Activated CD4-positive, alpha-beta T cell treated with anti-CD3 and anti-CD28 coated beads for 48 hours (primary cell): ENCODE data around the gene NOL6.

Experiments used
- DNase-seq: peaks from one replicate; pipeline ENCODE4 v3.0.0-alpha.2; 2020

The NOL6 gene

DNA sequence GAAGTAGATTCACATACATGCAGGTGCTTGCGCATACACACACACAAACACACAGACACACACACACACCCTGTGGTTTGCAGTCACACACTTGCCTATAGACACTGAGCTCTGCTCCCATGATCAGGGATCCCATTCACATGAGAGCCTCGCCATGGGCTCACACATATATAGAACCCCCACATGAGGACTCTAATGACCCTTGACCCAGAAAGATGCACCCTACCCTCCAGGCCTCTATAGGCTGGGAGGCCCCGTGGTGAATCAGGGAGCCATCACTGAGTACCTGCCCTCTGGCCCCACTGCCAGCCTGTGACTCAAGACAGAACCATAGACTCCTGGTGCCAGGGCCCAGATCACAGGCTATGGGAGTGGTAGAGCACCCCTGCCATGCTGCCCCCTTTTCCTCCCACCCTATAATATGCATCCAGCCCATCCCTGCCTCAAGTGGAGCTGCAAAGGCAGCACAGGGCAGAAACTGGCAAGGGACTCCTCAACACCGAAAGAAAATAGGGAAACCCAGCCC is 23.0 kb downstream of the NOL6 start:
- peak; percentile 21 for DNase-seq

DNA sequence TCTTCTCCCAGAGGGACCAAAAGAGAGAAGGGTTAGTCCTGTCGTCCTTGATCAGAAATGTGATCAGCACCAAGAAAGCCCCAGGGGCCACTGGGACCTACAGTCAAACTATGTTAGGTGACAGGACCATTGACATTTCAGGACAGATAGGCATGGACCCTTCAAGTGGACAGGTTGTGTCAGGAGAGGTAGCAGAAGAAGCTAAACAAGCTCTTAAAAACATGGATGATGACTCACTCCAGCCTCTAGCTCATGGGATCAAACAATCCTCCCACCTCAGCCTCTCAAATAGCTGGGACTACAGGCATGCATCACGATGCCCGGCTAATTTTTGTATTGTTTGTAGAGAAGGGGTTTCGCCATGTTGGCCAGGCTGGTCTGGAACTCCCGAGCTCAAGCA is 24.0 kb downstream of the NOL6 start:
- DNase-seq, result no peak

DNA sequence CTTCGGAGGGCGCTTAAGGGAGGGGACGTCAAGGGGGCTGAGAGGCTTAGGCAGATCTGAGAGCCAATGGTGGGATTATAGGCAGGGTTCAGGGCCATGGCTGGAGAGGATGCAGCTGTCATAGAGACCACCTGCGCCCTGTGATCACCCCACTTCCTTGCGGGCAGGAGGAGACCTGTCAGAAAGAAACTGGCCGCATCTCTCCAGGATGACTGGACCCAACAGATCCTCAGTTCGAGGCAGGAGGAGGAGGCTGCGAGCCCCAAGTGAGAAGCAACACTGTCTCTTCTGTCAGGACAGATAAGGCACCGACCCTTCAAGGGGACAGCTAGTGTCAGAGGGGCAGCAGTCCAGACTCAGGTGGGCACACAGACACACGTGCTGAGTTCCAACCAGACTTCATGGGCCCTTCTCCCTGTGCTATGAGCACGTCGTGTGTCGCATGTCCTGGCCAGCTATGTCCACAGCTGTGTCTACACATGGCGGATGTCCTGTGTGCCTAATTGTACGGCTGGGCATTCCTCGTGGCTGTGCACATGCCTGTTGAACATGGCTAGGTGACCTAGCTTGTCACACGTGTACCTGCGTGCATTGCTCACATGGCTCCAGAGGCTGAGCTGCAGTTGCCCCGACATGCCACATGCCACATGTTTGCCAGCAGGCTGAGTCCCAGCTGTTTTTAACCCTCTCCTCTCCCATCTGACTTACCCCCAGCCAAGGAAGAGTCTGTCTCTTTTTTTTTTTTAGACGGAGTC is 25.7 kb downstream of the NOL6 start:
- DNase-seq, result peak; percentile 29

DNA sequence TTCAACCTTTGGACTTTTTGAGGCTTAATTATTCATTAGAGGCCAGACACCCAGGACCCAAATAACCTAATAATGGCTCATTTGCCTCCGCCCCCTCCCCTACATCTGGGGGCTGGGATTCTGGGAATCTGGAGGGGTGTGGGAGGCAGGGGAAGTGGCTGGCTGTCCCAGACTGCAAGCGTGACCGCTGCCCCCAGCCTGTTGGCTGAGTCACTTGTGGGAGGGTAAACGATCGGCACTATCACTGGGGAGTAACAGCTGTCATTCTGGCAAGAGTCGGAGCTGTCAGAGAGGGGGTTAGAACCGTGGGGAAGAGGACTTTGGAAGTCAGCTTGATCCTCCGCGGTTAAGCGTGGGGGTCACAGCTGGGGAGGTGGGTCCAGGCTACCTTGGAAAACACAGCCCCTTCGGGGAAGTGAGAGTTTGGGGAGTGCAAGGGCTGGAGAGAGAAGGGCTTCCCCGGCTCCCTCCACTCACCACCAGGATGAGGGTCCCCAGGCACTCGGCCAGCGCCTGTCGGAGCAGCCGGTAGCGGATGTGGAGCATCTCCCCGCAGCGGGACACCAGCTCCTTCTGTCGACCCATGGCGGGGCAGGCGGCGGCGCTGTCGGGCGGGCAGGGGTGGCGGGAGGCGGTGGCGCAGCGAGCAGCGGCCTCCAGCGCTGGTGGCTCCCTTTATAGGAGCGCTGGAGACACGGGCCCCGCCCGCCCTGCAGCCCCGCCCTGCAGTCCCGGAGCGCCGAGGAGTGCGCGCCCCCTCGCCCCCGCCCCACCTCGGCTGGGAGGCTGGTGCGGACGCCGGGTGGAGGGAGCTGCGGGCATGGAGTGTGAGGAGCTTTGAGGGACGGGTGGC is 26.6 kb downstream of the NOL6 start, which contains the start of gene AQP3:
TSS of gene AQP3 (minus strand) at position 648 of the 853 bp plus-strand sequence. CDS start at position 585, 63 bp downstream.
- peak; percentile 70 for DNase-seq

DNA sequence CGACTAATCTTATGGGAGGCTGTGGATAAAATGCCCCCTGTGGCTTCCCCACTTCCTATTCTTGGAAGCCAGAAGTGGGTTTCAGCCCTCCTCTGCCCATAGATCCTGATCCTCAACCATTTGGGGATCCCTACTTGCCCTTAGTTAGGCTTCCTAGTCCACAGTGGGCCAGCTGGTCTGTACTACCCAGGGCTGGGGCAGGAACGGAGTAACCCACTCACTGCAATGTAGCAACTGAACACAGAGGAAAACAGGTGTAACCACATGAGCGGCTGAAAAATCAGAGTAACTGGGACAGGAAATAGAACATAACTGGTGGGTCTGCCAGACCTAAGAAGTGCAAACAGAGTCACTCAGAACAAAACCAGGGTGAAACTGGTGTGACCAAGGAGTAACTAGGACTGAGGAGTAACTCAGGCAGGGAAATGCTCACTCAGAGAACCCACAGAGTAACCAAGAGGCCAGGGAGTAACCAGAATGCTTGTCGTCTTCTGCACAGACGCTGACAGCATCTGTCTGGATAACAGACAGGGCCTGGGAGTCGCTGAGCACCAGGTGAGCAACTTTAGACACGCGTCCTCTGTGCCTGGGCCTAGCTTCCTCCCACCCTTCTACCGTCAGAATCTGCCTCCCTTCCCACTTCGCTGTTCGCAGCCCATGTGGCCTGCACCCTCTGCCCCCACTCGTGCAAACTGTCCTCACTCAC is 27.3 kb downstream of the NOL6 start:
- DNase-seq, result peak; percentile 72

DNA sequence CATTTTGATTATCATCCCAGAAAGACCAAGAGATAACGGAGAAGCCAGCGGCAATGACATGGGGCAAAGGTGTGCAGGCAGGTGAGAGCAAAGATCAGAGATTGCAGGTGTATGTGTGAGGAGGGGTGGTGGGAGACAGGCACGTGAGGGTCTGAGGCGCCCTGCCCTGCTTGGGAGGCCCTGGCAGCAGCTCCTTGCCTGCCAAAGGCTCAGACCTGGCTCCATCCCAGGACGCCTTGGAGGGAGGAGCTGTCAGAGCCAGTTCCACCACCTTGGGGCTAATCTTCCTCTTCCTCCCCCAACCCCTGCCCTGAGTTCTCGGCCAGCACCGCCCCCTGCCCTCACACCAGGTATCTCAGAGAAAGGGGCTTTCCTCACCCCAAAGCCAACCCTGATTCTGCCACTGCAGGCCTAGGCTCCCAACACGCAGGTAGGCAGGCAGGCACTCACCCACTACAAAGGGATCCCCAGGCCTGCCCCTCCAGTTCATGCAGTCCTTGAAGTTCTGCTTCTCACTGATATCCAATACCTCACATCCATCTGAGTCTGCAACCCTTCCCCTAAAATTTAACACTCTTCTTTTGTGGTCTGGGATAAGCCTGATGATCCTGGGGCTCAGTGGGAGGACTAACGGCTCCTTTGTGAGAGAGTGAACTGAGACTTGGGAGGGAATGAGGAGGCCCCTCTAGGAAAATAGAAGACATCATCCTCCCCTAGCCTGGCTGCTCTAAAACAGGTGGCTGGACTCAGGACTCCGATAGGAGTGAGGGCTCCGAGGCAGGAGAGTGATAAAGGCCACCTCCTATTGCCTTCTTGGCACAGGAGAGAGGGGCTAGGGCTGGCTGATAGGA is 28.1 kb downstream of the NOL6 start:
- DNase-seq, result no peak

DNA sequence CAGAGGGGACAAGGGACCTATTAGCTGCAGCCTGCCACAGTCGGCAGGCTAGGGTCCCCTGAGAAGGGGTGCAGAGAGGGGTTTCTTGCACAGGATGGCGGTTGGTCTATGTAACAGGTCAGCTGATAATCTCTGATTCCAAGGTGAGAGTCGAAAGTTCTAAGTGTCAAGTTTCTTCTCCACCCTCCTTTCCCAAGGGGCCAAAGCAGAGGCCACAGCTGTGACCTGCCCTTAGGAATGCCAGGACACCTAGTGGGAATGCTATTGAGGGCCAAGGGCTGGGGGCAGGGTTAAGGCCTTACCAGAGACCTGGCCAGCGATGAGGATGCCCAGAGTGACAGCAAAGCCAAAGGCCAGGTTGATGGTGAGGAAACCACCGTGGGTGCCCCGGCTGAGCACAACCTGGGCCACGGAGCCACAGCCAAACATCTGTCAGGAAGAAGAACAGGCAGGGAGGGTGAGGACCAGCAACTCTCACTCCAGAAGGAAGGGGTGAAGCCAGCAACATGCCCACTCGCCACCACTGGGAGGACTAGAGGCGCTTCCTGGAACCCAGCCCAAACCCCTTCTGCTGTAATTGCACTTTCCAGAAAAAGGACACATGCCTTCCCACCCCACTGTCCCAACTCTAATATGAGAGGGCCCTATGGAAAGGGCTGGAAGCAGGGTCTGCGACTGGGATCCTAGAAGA is 30.1 kb downstream of the NOL6 start:
- DNase-seq, result no peak

DNA sequence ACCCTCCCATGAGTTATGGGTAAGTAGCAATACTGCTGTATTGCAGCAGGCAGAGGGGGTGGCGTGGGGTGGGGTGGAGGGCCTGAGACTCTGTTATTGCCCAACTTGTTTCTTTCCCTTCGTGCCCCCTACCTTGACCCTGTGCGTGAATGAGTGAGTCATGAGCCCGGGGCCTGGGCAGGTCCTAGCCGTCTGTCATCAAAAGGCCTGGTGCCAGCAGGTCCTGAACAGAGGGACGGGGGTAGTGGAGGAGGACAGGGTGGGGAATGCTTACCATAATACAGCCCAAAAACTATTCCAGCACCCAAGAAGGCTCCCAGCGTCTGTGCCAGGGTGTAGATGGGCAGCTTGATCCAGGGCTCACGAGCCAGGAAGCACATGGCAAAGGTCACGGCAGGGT is 30.7 kb downstream of the NOL6 start:
- no peak for DNase-seq

DNA sequence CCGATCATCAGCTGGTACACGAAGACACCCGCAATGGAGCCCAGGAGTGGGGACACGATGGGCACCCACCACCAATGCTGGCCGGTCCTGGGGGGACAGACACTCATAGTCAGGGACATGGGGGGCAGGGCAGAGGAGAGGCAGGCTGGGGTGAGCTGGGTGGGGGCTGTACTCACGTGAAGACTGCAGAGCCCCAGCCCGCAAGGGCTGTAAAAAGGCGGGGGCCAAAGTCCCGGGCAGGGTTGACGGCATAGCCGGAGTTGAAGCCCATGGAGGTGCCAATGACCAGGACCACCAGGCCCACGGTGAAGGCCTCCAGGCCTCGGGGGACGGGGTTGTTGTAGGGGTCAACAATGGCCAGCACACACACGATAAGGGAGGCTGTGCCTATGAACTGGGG is 31.6 kb downstream of the NOL6 start:
- DNase-seq, result no peak

DNA sequence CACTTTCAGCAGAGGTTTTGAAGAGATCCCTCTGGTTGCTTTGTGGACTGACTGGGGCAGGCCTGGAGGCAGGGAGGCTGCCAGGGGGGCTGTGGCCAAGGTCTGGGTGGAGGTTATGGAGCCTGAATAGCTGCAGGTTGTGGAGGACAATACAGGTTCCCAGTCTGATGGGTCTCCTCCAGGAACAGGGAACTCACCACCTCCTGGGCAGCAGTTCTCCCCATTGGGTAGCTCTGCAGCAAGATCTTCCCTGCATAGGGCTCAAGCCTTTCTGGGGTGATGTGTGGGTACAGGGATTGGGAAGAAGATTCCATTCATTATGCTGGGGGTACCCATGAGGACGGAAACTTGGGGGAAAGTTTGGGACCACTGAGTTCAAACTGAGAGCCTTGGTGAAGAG is 33.1 kb downstream of the NOL6 start:
- no peak for DNase-seq

DNA sequence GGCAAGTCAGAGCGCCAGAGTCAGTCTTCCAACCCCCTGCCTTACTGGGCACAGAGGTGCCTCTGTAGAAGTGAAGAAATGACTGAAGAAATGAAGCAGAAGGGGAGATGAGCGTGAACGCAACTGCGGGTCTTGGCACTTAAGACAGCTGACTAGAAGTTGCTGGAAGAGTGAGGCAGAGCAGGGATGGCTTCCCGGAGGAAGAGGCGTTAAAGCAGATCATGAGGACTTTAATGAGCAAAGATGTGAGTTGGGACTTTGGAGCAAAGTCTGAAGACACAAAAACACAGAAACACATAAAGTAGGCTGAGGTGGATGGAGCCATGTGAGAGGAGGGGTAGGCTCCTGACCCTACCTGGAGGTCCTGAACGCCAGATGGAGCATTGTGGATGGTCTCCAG is 33.5 kb downstream of the NOL6 start:
- no peak for DNase-seq

DNA sequence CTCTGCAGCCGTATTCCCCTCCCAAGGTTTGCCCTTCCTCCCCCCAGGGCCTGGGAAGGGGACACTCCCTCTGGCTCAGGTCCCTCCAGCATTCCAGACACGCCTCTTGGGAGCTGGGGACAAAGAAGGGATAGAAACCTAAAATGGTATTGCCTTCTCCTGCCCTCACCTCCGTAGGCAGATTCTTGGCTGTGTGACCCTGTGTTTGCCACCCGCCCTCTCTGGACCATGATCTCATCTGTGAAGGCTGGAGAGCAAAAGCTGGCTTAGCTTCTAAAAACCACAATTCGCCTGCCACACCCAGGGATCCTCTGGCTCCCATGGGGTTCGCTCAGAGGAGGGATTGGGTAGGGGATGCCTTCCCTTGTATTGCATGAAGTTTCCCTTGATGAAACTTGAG is 34.0 kb downstream of the NOL6 start:
- DNase-seq, result no peak

DNA sequence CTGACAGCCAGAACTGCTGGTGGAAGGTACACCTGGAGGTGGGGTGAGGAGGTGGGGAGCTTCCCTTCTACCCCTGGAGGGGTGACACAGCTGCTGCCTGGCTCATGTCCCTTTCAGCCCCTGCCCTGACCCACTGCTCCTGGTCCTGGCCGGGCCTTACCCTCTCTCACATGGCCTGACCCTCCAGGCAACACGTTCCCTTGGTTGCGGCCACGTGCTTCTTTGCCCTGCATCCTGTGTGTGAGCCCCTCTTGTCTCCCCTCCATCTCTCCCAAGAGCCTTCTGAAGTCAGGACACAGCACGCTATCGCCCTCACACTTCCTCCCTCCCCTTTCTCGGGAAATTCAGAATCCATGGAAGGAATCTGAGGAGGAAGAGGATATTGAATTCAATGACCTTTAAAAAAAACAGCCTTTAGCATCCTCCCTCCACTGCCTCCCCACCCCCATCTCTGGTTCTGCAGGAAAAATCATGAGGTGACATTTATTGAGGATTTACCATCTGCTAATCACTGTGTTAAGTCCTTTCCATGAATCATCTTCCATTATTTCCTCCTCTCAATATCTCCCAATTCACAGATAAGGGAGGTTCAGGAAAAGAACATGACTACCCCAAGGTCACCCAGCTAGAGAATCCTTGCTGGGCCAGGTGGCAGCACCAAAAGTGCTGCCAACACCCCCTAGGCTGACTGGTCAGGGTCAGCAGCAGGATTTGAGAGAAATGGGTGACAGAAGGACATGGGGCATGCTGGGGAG is 34.6 kb downstream of the NOL6 start:
- DNase-seq, result no peak

DNA sequence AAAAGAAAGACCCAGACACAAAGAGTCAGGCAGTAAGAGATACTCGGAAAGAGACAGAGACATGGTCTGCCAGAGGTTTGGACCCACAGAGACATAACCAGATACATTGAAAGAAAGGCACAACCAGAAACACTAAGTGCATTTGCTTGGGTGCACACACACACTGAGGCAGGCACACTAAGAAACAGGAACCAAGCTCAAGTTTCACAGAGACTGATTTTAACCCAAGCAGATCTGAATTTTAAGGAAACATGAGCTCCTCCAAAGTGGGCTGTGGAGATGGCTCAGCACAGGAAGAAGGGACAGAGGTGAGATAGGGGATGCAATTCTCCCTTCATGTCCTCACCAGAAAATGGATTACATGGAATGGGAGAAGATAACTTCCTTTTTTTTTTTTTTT is 35.8 kb downstream of the NOL6 start:
- no peak for DNase-seq

DNA sequence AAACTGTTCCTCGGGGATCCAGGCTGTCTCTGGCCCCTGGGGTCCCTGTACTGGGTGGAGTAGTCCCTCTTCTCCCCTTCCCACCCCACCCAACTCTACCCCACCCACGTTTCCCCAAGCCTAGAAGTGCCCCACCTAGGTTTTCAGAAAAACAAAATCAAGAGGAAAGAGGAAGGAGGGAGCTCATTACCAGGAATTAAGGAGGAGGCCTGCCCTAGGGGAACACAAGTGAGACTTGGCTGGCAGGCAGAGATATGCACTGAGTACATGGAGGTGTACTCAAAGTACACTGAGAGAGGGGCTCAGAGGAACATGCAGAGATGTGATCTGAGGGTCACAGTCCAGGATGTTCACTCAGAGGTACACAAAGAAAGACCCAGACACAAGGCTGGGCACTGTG is 36.5 kb downstream of the NOL6 start:
- no peak for DNase-seq

DNA sequence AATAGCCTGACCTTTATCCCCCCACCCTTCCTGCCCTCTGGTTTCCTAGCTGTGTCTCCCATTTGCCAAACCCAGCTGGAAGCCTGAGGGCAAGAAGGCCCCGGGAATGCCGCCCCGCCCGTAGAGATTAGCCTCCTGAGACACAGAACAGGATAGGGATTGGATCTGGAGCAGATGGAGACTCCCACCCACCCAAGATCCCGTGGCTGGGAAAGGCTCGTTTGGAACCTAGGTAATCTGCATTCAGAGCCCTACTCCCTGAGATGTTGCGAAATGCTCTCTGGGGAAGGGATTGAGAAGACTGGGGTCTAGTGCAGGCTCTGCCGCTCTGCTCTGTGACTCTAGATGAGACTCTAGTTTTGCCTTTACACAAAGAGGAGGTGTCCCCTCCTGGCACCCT is 37.3 kb downstream of the NOL6 start:
- DNase-seq, result no peak

DNA sequence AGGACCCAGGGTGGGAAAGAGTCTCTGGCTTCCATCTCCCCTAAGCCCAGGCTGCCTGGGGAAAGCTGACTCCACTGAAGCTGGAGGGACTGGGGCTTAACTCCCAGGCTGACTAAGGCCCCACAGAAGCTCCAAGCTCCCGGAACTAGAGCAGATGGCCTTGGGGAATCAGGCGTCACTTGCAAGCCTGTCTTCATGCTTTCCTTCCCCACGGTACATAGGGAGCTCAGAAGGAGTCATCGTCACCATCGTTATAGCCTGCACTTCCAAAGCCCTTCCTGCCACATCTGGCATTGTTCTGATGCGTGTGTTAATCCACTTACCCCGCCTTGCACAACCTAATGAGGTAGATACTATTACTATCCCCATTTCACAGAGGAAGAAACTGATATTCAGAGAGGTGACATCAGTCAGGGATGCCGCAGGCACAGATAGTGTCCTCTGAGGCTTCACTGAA is 37.9 kb downstream of the NOL6 start:
- DNase-seq, result no peak

DNA sequence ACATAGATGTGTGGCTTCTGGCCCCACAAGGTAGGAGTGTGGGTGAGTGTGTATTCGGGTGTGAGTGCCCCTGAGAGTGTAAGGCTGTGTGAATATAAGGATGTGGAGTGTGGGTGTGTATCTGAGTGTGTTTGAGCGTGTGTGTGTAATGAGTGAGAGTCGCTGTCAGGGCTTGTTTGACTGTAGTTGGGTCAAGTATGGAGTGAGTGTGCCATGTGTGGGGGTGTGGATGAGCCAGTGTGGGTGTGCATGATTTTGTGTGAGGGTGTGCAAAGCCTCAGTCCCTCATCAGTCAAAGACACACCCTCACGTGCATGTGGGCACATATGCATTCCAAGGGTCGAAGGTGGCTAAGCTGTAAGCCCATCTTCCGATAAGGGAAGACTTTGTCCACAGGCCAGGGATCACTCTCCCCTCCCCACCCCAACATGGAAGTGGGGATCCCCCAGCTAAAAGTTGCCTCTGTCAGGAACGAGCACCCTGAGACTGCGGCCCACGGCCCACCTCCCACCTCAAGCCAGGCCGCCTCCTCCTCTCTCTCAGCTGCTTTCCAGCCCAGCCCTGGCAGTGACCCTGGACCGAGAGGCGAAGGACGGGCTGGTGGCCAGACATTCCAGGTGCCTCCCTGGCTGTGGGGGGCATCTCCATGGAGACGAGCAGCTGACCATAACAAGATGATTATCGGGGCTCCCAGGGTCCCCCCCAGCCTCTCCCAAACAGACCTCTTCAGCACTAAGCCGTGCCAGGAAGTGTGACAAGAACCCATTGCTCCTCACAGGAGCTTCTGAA is 39.2 kb downstream of the NOL6 start:
- no peak for DNase-seq

DNA sequence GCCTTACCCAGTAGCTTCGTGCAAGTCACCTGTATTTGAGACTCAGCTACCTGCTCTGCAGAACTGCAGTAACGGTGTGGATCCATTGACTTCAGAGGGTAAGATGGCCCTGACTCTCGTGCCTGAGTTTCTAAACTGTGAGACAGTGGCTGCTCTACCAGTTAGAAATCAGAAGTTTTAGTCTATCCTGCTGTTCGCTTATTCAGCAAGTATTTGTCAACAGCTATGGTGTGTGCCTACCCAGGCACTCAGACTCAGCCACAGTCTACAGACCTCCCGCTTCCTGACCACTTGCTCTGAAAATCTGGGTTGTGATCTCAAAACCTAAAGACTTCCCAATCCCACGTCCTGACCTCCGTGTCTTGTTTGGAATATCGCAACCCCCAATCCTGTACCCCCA is 39.9 kb downstream of the NOL6 start:
- no peak for DNase-seq

DNA sequence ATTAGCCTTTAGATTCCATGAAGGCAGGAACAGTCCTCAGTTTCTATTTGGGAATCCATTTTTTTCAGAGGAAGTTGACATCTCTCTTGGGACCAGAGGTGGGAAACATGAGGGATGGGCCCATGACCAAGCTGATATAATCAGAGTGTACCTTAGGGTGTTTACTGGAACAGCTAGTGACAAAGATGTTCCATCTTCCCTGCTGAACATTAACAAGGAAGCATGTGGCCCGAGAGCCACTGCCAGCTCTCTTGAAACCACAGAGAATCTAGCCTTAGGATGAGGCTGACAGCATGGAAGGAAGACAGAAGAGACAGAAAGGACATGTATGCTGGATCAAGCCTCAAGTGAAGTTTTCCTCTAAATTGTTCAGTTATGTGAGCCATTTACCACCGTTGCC is 42.3 kb downstream of the NOL6 start:
- no peak for DNase-seq
